Amniotic epithelial cell (primary cell): Measurements from ENCODE around the gene MTG1.
A peak's percentile ranks its signal among the peaks of the same experiment; 100 is the strongest.
"Not testable (repeated sequence)": the region's sequence is repeated elsewhere in the genome, so short reads cannot be mapped to it uniquely, and the experiment has no call there.

Experiments used
- DNase-seq: peaks from one replicate; pipeline ENCODE4 v3.0.0-alpha.2; 2010; ENCODE audit warnings: low read depth

The MTG1 gene

GRCh38 chr10:133378251-133379096, 15.5 kb upstream of the MTG1 start:
- peak; percentile 32 for DNase-seq

GRCh38 chr10:133379152-133379800, 14.7 kb upstream of the MTG1 start, which contains the start of gene PAOX:
Gene PAOX (plus strand): TSS chr10:133379262. CDS start chr10:133379317, 55 bp downstream.
- peak; percentile 51 for DNase-seq

GRCh38 chr10:133379801-133380666, 13.9 kb upstream of the MTG1 start:
- no peak for DNase-seq

- DNase-seq, result no peak
Measured at GRCh38 chr10:133381036-133381435, 12.9 kb upstream of the MTG1 start.

GRCh38 chr10:133383551-133383950, 10.4 kb upstream of the MTG1 start:
- DNase-seq, result no peak

- no peak for DNase-seq
Measured at GRCh38 chr10:133384071-133384470, 9.9 kb upstream of the MTG1 start.

GRCh38 chr10:133385214-133385613, 8.7 kb upstream of the MTG1 start:
- DNase-seq, result no peak

GRCh38 chr10:133386951-133387350, 7.0 kb upstream of the MTG1 start:
- not testable (repeated sequence) for DNase-seq

GRCh38 chr10:133388236-133388972, 5.6 kb upstream of the MTG1 start:
- no peak for DNase-seq

GRCh38 chr10:133388973-133389818, 4.8 kb upstream of the MTG1 start:
- no peak for DNase-seq

GRCh38 chr10:133390597-133391248, 3.2 kb upstream of the MTG1 start:
- DNase-seq, result no peak

GRCh38 chr10:133391249-133391635, 2.7 kb upstream of the MTG1 start:
- no peak for DNase-seq

GRCh38 chr10:133391761-133392518, 2.0 kb upstream of the MTG1 start:
- DNase-seq, result no peak

GRCh38 chr10:133393401-133394063, 425 bp upstream of the MTG1 start:
- DNase-seq, result peak; percentile 21

- DNase-seq, result peak; percentile 6
Measured at GRCh38 chr10:133394801-133395221, 854 bp downstream of the MTG1 start.

GRCh38 chr10:133396035-133396624, 2.2 kb downstream of the MTG1 start:
- no peak for DNase-seq

GRCh38 chr10:133397938-133398337, 4.0 kb downstream of the MTG1 start:
- DNase-seq, result no peak

GRCh38 chr10:133399123-133399601, 5.2 kb downstream of the MTG1 start:
- no peak for DNase-seq
